ENCODE measurements around the gene BCAR3.
"Not testable (repeated sequence)": the region's sequence is repeated elsewhere in the genome, so short reads cannot be mapped to it uniquely, and the experiment has no call there.

The BCAR3 gene

DNA sequence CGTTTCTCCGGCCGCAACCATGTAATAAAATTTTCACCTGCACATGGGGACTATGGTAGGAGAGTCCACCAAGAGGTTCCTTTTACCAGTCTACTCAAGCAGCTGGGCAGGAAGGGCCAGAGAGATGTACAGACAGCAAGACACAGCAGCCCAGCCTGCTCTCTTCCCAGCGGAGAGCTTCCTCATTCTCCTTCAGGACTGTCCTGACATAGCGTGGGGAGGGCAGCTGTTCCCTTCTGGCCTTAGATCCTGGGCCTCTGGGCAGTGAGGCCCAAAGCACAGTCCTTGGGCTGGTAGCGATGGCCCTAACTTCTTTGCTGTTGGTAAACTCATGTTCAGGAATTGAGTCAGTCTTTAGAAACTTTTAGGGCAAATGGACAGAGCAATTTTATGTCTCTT is 89.1 kb downstream of the BCAR3 start:
- DNase-seq: no peak

DNA sequence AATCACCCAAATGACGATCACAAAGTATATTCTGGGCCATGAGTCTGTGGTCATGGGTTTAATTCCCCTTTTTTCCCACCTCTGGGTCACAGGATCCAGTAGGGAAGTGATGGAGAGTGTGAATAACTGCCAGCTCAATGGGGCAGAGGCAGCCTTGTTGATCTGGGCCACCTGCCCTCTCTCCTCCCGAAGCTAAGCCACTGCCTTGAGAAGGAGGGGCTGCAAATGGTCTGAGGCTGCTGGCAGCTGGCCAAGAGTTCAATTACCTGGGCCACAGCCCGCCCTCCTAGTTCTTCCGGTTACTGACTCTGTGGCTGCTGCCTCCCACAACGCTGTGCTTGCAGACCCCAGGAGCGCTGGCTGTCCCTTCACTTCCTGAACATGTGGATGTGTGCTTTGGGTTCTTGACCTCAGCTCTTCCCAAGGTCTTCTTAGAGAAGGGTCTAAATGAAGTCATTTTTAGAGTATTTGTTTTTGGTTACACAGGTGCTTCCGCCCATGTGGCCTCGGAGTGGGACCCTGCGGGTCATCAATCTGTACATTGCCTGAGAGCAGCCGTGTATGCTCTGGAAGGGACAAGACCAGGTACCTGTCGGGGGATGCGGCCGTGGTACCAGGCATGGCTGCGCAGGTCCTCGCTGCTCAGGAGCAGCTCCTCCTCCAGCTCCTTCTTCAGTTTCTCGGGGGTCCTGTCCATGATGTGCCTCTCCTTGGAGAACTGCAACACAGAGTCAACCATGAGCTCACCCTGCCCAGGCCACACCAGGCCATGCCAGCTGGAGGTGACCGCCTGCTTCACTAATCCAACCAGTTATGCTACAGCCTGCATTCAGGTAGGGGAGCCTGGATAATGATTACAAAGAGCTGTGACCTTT is 89.7 kb downstream of the BCAR3 start:
- no peak for DNase-seq

DNA sequence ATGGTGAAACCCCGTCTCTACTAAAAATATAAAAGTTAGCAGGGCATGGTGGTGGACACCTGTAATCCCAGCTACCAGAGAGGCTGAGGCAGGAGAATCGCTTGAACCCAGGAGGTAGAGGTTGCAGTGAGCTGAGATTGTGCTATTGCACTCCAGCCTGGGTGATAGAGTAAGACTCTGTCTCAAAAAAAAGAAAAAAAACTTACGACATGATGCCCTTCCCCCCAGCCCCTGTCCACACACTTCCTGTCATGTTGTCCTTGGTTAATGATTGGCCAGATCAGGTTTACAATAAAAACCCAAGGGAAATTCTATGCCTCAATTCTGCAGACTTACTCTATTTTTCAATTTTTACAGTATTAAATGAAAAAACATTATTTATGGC is 90.4 kb downstream of the BCAR3 start:
- not testable (repeated sequence) for DNase-seq

DNA sequence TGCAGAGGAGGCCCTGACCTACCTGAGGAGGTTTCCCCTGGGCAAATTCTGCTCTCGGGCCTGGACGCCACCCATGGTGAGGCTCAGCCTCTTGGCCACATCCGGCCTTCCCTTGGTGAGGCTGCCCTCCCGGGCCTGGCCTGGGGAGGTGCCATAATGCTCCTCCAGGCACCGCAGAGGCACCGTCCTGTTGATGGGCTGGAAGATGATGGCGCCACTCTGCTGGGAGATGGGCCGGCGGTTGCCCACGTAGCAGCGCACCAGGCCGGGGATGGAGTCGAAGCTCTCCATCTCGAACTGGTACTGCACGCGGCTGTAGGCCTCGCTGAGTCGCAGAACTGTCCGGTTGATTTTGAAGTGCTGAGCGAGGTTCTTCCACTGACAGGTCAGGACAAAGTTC is 92.7 kb downstream of the BCAR3 start:
- DNase-seq: no peak

DNA sequence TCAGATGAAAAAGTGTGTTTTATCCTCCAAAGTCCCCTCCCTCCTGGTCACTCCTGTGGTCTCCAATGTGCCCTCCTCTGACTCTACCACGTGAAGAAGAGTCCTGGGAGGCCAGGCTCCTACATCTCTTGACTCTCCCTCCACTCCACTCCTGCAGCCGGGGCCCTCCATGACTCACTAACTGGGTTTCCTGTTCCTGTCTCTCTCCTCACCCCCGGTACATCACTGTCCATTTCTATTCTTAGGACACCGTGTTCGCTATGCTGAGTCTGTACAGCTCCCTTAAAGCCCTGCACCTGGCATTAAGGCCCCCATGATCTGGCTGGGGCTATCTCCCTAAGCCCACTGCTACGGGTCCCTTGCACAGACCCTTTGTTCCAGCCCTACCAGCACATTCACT is 93.4 kb downstream of the BCAR3 start:
- no peak for DNase-seq

DNA sequence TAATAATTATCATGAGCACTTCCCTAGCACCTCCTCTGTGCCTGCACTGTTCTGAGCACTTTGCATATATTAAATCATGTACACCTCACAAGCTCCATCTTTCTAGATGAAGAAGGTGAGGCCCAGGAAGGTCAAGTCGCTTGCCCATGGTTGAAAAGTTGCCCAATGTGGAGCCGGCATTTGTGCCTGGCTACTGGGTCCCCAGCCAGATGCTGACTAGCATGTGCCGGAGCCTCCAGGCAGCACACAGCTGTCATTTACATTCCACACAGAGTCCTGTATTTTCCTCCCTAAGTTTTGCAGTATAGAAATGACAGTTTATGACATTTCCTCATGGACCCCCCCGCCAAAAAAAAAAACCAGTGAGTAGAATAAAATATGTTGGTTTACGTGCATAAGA is 94.3 kb downstream of the BCAR3 start:
- DNase-seq: no peak

DNA sequence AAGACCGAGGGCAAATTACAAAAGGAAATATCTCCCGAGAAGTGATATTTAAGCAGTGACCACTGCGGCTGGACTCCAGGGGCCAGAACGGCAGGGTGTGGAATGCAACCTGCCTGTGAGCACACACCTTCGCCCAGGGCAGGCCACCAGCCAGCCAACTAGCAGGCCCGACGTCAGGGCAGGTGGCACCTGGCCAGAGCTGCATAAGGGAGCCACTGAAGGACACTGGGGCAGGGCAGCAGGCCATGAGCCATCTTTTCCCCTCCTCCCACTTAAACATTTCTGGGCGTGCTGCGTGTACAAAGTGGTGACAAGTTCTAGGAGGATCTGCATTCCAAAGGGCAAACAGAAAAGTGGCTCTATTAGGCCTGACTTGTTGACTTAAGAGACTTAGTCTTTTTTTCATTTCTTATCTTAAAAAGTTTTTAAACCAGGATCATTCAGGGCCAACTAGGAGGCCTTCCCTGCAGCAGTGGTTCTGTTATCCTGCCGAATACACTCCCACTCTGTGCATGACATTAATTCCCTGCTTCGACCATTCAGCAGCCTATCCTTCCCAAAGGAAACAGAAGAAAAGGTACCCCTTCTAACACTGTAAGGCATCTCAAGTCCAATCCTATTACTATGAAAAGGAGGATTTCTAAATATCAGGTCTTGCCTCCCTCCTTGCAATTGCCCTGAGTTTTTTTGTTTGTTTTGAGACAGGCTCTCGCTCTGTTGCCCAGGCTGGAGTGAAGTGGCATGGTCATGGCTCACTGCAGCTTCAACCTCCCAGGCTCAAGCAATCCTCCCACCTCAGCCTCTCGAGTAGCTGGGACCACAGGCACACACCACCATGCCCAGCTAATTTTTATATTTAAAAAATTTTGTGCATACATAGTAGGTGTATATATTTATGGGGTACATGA is 96.3 kb downstream of the BCAR3 start:
- no peak for DNase-seq

DNA sequence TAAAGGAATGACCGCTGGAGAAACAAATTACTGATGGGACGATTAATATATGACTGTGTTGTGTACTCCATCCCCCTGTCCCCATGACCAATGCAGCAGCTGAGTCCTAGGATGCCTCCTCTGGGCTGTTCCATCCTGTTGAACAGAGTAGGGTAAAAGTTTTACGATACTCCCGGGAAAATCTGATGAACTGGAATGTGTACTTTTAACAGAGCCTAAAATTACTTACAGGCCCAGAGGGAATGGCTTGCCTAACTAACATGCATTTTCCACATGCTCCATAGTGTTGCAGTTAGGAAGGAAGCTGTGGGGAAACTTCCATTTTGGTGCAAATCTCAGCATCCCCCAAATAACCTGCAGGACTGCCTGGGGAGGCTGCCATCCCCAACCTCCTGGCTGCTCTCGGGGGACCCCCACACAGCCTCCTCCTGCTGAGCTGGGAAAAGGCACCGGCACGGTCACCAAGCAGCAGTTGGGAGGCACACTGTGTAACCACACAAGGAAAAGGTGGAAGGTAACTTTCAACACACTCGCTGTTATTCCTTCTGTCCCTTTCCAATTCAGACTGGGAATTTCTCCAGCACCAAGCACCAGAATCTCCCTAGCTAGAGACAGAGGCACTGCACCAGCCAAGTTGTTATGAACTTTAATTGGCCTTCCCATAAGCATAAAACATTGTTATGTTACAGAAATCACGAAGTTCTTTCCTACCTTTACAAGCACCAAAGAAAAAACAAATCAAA is 97.2 kb downstream of the BCAR3 start:
- no peak for DNase-seq

DNA sequence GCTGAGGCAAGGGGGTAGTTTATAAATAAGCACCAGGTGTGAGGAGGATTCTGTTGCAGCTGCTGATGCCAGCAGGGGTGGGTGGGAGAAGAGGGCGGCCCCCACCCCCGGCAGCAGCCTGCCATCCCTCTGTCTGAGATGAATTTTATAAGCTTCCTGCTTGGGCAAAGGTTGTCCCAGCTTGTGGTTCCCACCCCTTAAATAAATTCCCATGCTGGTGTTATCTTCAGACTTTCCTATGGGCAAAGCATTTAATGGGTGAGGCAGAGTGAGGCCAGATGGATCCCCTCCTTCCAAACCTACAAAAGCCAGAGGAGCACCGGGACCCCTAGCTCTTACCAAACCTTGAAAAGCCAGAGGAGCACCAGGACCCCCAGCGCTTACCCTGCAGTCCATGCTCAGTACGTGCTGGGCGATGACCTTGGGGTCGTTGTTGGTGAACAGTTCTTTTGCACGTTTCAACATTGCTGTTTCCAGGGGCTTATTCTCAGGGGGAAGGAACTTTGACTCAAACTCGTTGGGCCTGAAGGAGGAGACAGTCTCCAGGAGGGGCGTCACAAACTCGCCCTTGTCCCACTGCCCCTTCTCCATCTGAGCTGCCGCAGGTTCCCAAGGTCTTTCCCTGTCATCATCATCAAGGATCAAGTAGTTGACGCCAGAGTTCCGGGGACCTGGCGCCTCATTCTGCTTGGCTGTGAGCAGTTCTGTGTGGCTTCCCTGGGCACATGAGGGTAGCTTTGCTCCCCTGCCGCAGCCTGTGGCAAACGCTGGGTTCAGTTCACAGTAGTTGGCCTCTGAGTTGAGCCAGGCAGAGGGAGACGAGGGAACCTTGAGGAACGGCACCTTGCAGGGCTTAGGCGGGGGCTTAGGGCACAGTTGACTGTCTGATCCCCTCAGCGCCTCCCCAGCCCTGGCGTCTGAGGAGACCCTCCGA is 99.5 kb downstream of the BCAR3 start:
- DNase-seq: no peak

DNA sequence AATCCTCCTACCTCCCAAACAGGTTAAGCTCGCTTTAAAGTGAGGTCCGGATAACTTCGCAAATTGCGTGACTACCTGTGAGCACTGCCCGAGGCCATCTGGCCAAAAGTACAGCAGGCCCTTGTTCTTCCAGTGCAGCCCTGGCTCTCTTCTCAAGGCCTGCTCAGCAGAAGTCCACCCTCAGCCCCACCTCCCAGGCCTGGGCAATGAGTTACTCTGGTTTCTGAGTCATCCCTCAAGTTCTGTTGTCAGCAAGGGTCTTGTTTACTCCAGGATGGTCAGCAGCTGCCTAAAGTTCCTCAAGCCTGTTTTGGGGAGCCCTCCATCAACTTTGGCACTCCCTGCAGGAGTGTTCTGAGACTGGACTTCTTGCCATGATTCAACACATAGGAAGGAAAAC is 101.7 kb downstream of the BCAR3 start:
- DNase-seq: no peak

DNA sequence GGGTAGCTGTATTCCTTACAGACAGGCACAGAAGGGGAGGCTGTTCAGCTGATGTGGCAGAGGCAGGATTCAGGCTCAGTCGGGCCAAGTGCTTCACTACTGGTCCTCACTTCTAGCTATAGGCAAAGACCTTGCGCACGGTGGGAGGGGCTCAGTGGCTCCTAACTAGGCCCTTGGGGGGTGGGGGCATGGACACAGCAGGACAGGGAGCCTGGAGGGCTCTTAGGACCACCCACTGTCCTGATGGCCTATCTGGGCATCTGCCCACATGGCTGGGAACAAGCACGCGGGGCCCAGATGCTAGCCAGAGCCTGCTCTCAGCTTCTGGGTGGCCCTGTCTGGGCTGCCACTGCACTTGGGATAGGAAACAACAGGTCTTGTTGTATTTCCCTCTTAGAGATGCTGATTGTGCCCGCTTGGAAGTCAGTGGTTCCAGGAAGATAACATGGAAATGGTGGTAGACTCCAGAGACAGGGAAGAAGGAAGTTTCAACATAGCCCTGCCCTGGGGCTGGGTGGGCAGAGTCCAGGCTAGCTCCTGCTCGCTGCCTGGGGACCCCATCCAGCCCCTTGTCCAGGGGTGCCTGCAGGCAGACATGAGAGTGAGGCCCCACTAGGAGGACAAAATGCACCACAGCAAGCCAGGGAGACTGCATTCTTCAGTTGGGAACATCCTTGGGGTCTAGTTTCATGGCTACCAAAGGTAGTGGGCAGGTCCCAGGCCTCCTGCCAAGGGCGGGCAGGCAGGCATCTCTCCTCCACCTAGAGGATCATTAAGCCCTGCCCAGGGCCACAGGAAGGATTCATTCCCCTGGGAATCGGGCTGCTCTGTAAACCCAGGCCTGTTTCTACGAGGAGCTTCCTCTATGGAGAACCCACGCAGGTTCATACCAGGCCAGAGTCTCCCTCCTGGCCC is 102.5 kb downstream of the BCAR3 start:
- no peak for DNase-seq

DNA sequence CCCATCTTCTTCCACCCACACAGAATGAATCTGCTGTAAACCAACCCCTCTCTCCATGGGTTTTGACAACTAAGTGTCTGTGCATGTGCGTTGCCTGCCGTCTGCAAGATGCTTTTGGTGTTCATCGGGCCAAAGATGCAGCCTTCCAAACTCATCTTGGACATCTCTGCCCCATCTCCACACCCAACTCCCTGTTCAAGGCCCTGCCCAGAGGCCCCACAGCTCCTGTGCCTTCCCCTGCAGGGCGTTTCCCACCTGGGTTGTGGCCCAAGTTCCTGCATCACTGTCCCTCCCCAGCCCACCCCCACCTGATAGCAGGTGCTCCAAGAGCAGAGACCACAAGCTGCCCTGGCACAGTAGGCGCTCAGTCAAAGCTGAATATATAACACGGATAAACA is 103.2 kb downstream of the BCAR3 start:
- no peak for DNase-seq

DNA sequence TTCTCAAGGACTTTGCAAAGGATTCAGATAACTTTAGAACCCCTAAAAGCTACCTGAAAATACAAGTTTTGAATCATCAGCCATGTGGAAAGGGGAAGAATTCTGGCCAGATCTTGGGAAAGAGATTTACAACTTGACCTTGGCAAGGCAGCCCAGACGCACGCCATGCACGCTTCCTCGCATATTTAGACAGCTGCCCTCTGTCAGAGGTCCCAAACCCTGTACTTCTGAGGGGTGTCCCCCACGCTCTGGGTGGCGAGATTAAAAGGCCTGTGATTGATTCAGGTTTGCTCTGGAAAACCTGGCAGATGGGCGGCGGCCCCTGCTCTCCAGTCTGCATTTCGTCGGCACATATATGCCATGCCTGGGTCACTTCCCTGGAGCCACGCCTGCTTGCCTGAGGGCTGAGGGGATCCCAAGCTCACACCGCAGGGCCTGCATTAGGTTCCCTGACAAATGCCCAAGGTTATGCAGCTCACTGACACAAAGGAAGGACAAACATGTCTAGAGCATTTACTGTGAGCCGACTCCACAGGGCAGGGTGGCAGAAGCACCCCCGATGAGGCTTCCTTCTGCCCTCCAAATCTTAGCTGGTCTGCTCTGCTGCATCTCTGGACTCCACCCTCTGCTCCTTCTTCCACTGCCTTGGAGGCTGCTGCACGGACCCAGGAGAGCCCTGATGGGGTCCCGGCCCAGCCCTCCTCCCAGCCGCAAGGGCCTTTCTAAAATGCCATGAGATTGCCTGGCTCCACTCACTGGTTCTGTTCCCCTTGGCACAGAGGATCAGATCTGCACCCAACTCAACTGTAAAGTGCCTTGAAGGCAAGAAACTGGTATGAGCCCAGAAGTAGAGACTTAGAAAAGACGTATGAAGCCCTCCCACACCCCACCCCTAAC is 103.9 kb downstream of the BCAR3 start:
- DNase-seq: no peak

DNA sequence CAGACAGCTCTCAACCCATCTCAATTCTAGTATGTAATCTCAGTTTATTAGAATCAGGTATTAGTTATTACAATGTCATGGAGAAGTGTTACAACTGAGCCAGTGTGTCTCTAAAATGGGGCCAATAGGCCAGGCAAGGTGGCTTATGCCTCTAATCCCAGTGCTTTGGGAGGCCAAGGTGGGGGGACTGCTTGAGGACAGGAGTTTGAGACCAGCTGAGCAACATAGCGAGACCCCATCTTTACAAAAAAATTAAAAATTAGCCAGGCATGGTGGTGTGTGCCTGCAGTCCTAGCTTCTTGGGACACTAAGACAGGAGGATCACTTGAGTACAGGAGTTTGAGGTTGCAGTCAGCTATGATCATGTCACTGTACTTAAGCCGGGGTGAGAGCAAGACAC is 104.9 kb downstream of the BCAR3 start:
- no peak for DNase-seq

DNA sequence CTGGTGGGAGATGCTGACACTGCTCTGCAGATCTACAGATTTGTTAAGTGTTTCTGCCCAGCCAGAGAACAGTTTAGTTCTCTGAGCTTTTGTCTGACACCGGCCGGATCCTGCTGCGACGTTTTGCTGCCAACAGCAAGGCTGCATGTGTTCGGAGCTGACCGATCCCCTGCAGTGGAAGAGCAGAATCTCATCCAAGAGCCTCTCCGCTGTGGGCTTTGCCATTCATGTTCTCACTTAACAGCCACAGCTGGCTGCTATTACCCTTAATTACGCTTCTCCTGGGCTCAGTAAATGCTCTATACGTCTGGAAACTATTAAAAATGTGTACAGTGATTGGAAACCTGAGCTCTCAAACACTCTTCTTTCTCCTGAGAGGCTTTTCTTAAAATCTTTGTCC is 105.3 kb downstream of the BCAR3 start:
- no peak for DNase-seq

DNA sequence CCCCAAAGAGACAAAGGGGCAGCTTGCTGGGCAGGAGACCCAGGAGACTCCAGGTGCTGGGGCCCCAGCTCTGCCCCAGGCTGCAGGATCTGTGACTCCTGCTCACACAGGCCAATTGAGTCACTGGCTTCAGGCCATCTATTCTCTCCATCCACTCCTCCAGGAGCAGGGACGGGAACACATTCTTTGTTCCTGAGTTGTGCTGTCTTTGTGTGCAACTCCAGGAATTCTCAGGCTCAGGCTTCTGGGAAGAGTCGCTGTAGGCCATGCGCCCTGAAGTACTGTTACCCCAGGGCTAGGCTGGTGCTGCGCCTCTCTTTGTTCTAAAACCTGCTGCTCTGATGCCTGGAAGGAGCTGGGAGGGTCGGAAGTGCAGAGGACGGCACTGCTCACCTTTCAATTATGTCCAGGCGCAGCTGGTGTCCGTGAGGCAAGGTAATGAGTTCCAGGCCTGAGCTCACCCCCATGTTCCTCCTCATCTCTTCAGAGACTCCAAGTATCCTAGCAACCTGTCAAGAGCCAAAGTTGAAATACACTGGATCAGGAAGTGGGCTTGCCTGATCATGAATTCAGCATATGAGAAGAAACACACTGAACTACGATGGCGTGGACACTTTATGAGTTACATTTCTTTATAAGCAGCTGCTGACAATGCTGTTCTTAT is 105.9 kb downstream of the BCAR3 start:
- DNase-seq: no peak

DNA sequence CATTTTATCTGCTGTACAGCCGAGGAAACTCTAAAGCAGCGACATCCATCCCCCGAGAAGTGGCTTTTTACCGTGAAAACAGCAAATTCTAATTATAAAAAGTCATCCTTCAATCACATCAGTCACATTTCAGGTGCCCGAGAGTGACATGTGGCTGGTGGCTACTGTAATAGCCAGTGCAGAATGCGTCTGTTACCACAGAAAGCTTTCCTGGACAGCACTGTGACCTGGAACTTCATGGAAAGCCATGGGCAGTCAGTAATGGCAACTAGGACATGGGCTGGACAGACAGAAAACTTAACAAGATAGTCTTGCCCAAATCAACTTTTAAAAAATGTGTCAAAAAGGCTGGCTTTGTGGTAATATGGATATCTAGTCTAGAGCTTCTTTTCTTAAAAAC is 106.6 kb downstream of the BCAR3 start:
- DNase-seq: no peak

DNA sequence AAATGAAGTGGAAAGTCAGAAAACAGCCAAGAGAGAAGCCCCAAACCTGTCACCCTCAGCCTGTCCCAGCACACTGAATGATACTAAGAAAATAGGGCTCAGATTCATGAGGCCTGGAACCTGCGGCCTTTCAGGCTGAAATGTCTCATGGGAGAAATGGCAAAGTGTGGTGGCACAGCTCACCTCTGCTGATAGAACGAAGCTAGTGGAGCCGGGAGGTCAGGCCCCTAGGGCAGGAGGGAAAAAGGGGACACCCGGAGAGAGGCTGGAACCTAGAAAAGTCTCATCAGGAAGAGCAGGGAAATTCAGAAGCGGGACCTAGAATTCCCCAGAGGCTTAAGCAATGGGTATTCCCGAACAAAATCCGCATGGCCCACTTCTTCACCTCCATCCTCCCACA is 107.1 kb downstream of the BCAR3 start:
- DNase-seq: no peak

DNA sequence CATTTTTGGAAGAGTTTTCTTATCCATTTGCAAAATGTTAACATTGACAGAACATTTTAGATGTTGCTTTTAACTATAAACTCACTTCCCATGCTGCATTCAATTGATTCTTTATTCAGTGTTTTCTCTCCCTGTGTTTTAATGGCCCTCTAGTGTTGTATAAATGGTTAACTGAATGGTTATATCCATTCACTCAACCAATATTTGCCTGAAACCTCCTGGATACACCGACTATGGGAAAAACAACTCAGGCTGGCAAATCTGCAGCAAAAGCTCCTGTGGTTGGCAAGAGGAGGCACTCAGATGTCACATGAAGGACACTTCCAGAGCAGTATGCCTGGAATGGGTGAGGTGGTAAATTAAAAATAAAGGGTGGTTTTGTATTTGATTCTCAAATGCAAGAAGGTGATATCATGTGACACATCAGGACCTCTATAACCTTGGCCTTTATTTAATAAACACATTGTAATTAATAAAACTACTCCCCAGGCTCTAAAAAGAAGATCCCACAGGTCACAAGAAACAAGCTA is 107.6 kb downstream of the BCAR3 start:
- no peak for DNase-seq
